ENCODE results near the gene ABT1.

GRCh38 chr6:26602262-26602661 lies 5.5 kb downstream of the ABT1 start:
- TF ChIP-seq CTCF (IDR thresholded peaks at IDR 0.05) = no peak
- TF ChIP-seq POLR2A (IDR thresholded peaks at IDR 0.05) = no peak
